ENCODE data around the gene NRP1.

NRP1 gene

DNA sequence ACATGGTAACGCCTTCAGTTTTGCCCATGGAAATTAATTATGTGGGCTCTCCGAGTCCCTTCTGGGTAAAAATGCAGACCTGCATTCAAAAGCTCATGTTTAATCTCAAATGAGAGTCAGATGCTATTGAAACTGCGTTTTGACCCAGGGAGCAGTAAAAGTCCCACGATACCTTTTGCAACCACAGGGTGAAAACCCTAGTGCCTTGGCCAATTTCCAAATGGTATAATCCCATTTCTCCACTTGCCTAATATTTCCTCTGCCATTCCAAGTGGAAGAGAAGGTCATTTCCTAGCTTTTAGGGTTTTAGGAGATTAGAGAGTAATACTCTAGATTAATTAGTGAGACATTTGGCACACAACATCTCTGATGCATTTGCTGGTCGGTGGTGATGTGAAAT lies 132.5 kb downstream of the NRP1 start:
- ATAC-seq: no peak

DNA sequence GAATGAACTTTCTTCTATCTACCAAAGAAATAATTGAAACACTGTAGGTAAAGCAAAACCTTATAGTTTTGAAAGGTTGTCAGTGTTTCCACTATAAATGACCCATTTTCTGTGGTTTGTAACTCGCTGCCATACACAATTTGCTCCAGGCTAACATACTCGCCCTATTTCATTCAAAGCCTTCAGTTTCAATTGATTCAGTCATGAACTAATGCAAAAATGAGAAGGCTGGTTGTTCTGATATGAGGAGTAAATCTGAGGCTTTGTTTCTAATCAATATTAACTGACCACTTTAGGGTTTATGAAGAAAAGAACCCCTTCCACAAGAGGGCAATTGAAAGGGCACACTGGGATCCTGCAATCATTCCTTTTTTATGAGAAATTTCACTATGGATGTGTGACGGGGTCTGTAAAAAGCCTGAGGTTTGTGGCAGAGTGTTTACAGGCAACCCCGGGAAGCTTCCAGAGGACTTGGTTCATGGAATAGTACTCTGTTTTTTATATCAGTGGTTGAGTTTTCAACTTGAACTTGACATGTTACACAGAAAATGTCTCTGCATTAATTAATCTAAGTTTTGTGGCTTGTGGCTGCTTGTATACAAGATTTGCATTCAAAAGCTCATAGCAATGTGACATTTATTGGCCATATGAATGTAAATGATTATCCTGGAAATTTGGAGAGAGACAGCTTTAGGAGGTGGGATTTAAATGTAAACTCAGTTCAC lies 133.2 kb downstream of the NRP1 start:
- ATAC-seq: no peak

DNA sequence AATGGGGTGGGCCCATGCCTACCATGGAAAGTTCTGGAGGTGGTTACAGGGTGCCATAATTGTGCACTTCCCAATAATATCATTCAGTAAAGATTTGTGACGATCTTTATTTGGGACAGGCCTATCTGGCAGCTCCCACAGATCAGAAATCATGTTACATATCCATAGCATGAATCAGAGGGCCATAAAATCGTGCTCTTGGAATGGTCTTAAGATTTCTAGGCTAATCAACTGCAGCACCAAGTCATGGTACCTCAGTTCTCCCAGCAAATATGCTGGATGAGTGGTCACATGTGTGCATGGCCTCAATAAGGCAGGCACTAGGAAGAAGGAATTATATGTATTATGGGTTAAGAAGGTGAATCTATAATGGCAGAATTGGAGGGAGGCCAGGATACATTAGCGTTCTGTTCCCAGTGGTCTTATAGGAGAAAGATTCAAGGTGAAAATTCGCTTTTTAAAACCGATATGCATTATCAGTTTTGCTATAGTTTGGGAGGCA lies 134.7 kb downstream of the NRP1 start:
- ATAC-seq: no peak

DNA sequence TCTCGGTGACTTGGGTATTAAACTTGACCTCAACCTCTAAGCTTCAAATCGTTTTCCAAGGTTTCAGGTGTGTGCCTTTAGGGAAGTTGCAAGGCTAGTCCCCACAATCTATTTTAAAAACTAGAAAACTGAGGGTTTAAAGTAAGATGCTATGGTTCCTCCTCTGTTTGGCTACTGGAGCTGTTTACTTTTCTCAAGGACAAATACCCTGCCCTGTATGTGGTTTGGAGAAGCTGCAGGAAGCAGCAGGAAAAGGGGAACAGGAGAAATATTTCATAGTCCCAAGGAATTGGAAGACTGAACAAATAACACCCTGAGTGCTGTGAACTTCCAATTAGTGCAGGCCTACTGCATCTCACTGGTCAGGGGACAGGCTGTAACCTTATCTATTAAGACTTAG lies 135.9 kb downstream of the NRP1 start:
- no peak for ATAC-seq

DNA sequence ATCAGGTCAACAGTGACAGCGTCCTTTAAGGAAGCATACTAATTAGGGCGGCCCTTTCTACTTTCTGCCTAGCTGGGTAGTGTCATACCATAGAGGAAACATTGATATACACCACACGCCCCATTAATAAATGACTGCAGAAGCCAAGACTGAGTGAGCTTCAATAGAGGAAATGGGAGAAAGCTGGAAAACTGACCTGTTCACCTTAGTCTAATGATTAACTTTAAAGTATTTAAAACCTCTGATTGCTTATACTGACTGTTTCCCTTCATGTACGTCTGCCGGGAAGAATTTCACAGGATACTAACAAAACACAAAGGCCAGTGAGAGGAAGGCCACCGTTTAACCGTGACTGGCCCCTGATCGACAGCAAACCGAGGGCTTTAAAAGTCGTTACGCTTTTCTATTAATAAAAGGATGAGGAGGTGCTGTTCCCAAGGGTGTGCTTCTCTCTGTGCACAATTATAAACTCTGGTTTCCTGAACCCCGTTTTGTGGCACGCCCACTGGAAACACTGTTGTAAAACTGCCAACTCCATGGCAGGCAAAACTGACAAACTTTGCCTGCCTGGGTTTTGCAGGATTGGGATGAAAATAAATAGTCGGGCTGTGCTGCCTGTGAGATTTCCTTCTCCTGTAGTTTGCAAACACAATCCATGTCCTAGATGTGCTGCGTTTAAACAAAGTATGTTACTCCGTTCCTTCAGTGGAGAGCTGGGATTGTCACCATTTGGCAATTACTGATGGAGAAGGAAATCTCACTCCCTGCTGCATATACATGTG lies 137.6 kb downstream of the NRP1 start:
- no peak for ATAC-seq

DNA sequence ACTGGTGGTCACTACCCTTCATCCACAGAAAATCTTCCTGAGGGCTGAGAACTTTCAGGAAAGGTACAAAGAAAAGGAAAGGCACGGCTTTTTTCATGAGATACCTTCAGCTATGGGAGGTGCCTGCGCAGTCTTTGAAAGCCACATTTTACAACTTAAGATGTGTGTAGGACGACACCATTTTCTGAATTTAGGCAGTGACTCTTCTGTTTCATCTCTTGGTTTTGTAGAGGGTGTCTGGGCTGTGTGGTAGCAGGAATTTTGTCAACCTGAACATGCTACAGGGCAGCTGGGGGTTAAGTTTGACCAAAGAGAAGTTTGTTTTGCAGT lies 138.1 kb downstream of the NRP1 start:
- no peak for ATAC-seq

DNA sequence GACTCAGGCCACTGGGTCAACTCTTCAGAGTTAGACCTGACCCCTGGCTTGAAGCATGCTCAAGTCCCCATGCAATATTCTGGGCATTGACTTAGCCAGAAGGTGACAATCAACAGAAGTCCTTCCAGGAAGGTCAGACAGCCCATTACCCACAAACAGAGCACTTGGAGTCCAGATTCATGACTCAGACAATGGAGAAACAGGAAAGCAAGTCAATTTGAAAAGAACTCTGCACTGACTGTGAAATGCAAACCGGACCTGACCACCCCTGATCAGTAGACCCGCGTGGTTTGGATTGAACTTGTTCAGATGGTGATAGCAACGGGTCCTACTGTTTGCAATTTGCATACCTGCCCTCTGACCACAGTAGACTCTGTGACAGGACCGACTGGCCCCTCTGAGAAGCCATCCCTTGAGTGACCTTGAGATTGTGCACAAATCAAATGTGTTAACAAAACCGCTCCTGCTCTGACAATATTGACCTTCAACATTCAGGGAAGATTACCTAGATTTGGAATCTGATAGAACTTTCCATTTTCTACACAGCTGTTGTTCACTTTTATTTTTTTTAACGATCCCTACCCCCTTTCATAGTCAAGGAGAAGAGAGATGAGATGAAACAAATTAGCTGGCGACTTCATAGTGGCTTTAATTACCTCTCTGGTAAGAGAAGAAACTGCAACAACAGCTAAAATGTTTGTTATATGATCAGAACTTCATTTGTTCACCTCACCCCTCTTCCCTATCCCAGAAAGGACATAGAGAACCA lies 138.7 kb downstream of the NRP1 start:
- ATAC-seq: no peak

DNA sequence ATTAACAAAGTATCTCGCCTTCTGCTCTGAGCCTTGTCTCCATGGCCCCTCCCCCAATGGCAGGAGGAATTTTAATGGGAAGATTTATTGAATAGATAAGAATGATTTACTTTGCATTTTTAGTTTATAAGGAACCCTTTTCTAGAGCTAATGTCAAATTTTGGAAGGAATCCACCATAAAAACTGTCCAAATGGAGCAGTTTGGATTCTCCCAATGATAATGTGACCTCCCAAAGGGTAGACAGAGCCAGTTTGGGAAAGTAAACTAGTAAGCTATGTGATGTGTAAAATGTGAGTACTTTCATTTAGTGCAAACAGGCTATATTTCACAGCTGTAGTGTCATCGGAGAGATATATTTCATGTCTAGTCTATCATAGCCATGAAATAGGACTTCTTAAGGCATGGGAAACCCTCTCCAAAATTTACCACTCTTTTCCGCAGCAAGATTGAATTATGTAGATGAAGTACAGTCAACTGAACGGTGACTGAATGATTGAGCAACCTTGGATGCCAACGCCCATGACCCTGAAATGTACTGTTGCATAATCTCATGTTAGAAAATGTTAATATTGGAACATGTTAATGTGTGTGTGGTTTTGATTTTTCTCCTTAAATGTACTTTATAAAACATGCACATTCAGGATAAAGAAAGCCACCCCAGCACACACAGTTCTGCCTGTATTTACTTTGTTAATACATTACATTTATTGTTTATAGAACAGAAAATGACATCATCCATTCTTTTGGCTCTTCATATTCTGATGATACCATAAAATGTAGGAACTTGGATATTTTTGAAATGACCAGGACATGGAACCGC lies 140.6 kb downstream of the NRP1 start:
- ATAC-seq: no peak

DNA sequence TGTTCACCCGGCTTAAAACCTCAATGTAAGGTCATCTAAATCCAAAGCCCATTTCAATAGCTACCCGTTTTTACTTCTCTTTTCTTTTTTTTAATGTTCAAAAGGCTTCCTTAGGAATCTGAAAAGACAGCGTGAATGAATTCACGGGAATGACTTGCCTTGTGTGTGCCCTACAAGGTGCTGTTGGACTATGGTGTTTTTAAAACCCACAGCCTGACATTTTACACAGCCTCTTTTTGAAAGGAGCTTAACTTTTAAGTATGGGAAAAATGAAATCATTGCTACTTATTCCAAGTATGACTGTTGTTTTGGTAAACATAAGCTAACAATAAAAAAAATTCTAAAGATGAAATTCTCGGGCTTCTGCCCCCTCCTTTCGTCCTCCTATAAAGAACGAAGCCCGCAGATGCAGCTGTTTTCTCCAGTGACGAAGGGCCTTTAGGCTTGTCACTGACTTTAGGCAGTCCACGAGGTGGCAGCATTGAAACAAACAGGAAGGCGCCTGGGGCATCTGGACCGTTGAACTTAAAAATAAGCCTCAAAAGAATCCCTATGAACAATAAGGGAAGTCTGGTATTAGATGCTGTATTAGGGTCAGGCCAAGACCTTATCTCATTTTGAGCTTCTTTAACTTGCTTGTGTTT lies 141.3 kb downstream of the NRP1 start:
- ATAC-seq: peak; percentile 64 to 78

DNA sequence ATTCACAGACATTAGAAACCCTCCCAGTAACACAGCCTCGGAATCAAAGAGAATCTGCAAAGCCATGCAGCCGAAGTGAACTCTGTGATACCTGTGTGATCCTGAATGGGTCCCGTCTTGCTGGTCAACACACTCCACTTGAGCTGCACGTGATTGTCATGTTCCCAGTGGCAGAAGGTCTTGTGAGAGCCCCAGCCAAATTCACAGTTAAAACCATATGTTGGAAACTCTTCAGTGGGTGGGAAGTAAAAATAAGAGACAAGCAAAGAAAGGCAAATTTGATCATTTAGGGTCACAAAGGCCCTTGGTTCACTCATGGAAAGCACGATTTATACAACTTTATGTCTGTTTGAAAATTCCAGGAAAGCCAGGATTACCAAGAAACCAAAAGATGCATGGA lies 142.3 kb downstream of the NRP1 start:
- no peak for ATAC-seq

DNA sequence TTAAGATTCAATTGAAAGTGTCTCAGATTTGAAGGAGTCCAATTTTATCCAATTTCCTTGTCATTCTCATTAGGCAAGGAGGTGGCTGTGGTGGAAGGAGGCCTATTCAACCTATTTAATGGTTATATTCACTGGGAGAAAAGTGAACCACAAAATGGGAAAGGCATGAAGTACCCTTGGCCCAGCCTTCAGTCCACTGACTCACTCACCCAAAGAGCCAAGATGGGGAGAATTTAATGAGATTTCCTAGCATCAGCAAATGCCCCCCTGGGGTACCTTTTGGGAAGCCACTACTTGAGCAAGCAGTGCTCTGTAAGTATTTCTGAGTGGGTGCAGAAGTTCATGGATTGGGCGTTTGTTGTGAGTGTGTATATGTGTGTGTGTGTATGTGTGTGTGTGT lies 144.1 kb downstream of the NRP1 start:
- no peak for ATAC-seq

DNA sequence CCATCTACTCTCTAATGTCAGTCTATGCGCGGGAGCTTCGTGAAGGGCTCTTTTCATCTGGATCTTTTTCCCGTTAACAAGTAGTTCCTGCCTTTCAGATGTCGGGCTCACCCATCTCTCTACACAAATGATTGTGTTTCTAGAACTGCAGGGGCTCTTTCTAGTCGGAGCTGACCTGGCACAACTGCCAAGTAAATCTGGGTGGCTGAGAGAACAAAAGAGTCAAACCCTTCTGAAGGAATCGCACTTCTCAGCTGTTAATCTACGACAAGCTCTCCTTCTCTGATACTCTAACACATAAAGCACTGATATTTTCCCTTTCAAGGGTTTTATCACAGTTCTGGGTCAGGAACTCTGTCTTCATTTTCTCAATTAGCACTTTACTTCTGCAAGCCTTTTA lies 144.7 kb downstream of the NRP1 start:
- no peak for ATAC-seq

DNA sequence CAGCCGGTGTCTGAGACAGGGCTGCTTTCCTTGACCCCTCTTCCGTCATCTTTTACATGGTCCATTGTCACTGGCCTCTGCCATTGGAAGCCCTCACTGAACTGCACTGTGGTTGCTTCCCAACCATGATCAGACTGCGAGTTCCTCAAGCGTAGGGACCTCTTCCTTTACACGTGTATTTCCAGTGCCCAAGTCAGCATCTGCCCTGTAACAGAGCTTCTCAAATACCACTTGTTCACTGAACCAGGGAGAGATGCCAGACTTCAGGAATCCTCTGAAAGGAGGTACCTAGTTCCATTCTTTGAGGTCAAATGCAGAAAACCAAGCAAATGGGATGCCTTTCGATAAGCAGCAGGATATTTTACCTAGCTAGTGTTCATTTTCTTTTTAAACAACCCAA lies 145.1 kb downstream of the NRP1 start:
- no peak for ATAC-seq

DNA sequence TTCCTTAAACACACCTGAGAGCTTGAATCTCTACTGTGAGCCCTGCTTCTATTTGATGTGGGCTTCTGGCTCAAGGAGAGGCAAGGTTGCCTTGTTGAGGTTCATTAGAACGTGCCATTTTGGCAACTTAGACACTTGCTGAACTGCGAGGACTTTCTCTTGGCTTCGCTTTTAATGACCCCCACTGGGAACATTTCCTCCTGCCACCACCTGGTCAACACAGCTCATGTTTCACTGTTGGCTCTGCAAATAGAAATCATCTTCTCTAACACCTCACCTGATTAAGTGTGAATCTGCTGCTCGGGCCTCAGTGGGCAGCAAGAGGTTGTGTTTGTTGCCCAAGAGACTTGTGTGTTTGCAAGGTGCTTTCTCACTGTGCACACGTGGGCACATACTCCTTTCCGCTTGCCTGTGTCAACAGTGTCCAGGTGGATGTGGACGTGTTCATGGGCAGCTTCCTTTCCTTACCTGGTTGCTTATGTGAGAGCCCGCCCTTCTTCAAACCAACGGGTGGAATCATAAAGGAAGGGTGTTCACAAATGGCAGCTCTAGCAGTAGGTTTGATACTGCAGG lies 147.0 kb downstream of the NRP1 start:
- ATAC-seq: no peak

DNA sequence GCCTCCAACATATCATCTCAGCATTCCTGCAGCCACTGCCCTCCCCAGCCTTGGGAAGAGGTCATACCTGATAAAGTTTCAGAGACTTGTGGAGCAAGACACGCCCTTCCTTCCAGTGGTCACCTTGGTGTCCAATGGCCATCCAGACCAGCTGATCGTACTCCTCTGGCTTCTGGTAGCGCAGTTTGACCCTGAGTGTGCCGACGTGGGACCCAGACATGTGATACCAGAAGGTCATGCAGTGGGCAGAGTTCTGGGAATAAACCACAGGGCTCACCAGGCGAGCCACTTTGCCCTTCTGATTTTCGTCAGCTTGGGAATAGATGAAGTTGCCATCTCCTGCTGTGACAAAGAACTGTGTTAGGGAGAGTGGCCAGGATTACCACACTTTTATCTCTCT lies 148.3 kb downstream of the NRP1 start:
- ATAC-seq: no peak

DNA sequence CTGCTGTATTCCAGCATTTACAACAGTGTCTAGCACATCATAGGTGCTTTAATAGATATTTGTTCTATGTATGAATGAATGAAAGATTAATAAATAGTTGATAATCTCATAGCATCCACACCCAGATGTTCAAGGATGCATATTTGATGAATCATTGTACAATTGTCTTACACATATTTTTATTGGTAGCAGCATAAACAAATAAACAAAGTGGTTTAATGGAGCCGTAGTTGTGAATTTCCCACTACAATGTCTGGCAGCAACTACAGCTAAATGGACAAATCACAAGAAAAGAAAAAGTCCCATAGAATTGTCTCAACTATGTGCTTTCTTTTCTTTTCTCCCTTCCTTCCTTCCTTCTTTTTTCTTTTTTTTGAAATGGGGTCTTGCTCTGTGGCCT lies 150.8 kb downstream of the NRP1 start:
- ATAC-seq: no peak

DNA sequence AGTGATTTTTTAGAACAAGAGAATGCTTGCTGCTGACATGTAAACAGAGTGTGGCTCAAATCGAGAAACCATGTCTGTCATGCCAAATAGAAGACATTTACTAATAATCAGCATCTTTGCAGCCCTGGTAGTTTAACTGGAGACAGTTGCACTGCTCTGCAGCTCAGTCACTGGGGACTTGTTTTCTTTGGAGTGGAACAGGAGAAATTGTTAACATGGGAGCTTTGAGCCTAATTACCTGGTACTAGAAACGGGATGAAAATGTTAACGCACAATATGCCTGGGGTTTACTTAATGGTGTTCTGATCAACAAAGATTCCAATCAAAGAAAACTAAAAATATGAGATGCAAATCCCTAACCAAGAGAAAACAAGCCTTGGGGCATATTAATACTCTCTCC lies 153.5 kb downstream of the NRP1 start:
- no peak for ATAC-seq

DNA sequence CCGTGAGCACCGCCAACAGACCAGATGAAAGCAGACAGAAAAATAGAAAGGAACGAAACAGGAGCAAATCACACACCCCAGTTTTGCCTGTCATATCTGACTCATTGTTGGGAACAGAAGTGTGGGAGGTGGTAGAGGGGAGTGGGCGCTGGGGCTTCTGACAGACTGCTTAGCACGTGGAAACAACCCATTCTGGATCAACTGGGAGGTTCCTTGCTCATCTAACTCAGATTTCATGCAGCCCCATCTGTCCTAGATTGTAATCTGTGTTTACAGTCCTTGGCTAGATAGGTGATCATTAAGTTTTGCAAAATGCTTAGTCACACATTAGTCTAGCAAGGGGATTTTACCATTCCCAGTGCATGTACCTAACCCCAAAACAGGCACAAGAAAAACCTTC lies 154.1 kb downstream of the NRP1 start:
- ATAC-seq: peak in 1 of 2 donors; percentile 27

DNA sequence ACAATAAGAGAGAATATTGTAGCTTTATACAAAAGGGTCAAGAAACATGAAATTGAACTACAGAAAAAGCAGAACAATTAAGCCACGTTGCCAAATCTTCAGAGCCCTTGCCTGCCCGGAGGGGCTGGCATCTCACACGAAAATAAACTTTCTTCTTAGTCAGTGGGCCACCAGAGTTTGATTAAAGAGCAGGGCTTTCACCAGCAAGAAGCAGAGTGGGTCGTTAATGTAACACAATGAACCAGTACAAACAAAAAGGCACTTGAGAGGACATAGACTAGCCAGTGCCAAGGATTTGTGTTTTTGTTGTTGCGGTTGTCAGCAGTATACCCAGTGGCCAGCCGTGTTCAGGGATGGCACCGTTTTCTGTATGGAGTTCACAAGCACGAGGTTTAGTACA lies 155.4 kb downstream of the NRP1 start:
- no peak for ATAC-seq

DNA sequence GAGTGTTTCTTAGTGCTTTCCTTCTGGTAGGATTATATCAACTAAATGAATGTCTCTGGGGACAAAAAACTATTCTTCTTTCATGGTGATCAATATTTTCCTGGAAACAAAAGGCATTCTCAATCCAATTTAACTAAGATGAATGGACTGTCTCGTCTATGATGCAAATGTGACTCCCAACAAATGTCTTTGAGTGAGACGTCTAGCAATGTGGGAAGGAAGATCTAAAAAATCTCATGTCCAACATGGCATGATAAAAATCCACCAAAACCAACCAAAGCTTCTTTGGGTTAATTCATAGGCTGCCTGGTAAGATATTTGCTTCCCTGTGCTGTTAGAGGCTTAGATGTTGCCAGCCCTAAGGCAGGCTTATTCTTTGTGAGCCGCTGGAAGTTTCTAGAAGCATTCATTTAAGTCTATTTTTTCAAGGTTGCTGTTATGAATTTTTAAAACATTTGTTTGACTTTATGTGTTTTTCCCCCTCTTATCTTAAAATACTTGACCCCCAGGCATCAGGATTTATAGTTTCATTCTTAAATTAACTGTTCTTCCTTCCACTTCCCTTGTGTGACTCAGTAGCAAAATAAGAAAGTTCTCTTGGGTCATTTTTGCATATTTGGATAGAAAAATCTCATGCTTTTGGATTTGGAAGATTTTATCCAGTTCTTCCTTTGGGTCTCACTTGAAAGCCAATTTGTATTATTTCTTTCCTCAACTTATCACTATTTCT lies 156.3 kb downstream of the NRP1 start:
- ATAC-seq: no peak

DNA sequence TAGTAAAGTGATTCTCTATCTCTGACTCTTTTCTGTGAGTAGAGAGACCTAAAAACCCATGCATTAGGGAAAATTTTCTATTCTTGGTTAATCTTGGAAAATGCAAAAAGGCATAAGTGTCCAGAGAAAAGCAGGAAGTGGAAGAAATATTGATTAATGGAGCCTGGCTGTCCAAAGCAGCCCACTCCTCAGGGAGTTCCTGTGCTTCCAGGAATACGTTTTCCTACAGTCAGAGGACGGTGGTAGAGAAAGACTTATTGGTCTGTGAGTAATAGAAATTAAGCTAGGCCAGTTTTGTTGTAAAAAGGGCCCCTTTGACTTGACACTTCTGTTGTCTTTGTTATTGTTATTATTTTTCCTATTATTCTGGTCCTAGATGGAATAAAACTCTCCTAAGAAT lies 157.8 kb downstream of the NRP1 start:
- no peak for ATAC-seq
